NCI-H2107 treated with DMSO at 0.1 percent for 48 hours (cell line): ENCODE measurements around the gene ADAMTSL4.

ENCODE experiments used
- DNase-seq: peaks from one replicate; lab custom pipeline; 2025; ENCODE audit not compliant: unreplicated experiment; lab: John Stamatoyannopoulos, UW

Gene ADAMTSL4

DNA sequence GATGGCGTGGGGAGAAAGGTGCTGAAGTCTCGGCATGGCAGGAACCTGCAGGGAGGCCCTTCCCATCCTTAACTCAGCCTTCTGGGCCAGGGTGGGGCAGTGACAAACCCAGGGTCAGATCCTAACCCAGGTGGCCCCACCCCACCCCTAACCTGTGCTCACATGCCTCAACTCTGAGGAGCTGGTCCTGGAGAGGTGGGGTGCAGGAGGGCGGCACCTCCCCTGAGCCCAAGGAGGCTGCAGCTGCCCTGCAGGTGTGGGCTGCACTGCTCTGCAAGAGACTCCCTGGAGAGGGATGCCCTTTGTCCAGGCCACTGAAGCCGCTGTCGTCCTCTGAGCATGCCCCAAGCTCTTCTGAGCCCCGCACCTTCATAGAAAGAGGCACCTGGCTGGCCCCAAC, 15.2 kb upstream of the ADAMTSL4 start:
- no peak for DNase-seq

DNA sequence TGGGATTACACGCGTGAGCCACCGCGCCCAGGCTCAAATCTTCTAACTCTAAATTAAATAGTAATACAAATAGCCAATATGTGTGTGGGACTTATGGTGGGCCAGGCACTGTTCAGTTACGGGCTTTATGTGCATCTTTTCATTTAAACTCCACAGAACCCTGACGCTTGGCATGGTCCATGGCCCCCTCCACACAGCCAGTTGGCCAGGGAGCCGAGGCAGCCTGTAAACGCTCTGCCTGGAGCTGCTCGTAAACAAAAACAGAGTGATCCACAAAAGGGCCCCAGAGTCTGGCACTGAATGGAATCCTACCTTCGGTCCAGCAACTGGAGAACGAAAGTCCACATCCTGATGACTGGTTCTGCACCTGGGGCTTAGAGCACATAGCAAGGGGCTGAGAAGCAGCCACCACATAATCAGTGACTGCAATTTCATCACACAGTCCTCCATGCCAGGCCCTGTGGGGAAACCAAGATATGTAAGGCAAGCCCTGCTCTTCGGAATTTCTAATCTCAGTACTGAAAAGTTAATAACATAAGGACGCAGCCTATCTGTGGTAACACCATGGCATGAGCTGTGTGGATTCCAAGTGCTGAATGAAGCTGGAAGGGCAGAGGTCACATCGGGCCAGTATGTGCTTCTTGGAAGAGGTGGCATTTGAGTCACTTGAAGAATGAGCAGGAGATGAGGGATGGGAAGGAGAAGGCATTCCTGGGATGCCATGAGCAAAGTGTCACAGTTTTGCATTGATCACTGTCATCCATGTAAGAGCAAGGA, 13.5 kb upstream of the ADAMTSL4 start:
- no peak for DNase-seq

DNA sequence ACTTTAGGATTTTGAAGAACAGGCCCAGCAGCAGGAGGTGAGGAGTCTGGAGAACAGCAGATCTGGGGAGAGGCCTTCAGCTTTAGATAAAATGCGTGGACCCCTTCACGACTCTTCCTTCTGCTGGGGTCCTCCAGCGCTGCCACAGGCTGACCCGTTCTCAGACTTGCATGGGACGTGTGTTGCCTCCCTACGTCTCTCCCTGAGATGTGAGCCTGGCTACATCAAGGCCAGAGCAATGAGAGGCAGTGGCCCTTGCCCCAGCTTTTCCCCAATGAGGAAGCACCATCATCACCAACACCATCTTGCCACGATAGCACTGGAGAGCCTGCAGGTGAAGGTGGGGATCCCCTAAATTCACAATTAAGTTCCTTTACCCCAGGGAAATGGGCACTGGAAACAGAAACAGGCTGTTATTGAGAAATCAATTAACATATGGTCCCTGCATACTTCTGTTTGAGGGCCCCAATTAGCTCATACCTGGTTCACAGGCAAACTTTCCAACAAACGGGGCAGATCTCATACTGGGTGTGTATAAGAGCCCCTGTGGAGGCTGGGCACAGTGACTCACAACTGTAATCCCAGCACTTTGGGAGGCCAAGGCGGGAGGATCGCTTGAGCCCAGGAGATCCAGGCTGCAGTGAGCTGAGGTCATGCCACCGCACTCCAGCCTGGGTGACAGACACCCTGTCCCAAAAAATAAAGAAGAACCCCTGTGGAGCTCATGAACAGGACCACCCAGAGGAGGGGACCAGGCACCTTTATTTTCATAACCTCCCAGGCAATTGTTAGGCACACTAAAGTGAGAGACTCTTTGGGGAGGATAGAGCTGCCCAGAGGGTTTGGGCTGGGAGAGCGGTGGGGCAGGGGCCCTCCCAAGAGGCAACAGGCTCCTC, 12.1 kb upstream of the ADAMTSL4 start:
- DNase-seq: no peak

DNA sequence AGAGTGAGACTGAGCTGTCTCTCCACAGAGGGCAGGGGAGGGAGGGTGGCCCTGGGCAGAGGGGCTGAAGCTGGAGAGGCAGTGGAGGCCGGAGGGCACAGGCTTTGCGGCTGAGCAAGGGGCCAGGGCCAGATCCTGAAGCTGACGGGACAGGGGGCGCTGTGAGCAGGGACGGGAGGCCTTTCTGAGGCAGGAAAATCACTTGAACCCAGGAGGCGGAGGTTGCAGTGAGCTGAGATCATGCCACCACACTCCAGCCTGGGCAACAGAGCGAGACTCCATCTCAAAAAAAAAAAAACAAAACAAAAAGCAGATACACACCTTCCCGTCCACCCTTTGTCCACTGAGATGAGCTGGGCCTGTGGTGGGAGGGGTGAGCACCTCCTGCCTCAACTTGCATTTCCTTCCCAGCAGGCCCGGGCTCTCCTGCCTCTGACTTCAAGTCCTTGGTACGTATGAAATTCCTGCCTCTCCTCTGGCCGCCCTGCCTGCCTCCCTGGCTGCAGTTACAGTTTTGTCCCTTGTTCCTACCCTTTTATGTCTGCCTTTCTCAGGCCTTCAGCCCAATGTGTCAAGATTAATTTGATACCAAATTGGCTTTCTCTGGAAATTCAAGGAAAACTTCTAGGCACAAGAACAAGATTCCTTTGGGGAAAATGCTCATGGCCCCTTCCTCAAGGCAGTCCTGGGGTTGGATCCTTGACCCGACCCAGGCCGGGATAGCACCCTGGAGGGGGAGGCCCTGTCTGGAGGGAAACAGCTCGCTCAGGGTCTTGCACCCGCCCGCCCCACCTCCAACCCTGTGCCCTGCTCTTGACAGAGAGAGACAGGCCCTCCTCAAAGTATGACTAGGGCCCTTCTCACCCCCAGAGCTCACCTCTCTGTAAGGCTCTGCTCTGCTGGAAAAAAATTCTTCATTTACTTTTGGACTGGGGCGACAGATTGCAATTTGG, 11.2 kb upstream of the ADAMTSL4 start:
- no peak for DNase-seq

DNA sequence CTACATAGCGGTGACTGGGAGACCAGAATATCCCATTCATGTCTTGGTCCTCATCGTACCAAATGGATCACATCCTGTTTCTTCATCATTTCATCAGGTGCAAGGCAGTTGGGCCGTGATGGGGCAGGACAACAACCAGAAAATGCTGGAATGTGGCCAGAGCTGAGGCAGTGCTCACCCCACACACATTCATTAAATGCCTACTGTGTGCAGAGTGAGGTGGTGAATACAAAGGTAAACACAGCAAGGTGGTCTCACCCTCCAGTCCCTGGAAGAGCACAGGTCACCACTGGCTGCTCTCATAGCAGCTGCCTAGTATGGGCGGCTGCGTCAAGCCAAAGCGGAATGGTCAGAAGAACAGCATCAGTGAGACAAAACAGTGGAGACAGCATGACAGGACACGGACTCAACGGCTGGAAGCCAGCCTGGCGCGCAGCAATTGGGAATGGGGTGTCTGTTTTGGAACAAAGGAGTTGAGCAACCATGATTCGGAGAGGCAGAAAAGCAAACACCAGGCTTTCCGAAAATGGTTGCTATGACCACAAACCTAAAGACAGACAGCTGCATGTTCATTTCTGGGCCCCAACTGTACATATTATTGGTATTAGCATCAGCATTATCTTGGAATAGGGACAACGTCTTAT, 5.6 kb upstream of the ADAMTSL4 start:
- peak; percentile 70 for DNase-seq

DNA sequence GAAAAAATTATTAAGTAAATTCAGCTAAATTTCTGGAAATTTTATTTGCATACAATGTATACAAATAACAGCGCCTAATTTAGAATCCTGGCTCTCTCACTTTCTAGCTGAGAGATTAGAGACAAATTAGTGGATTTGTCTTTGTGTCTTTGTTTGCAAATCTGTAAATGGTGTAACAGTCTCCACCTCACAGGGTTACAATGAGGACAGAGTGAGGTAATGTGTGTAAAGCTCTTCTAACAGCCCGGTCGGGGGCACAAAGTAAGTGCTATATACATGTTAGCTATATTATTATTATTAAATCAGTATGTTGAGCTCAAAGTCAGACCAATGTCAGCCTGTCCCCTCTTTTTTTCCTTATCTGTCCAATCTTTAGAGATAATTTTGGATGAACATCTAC, 5.0 kb upstream of the ADAMTSL4 start:
- peak; percentile 44 for DNase-seq

DNA sequence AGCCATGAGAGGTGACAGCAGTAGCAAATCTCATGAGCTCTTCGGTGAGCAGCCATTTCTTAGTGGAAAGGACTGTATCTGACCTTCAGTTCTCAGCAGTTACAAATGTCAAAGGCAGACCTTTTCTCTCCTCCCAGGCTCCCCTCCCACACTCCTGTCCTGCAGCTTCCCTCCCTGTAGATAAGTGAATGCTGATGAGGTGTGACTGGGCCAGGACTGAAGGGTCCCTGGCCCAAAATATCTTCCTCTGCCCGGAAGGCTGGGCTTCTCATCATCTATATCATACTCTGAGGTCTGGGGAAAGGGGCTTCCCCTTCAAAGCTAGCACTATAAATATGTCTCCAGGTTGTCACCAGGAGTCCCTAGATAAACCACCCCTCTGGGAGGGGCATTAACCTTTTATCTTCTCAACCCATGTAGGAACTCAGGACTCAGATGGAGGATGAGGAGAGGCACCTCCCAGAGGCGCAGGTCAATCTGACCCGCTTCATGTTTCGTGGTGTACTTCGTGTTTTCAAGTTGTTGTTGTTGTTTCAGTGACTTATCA, 3.6 kb upstream of the ADAMTSL4 start:
- no peak for DNase-seq

DNA sequence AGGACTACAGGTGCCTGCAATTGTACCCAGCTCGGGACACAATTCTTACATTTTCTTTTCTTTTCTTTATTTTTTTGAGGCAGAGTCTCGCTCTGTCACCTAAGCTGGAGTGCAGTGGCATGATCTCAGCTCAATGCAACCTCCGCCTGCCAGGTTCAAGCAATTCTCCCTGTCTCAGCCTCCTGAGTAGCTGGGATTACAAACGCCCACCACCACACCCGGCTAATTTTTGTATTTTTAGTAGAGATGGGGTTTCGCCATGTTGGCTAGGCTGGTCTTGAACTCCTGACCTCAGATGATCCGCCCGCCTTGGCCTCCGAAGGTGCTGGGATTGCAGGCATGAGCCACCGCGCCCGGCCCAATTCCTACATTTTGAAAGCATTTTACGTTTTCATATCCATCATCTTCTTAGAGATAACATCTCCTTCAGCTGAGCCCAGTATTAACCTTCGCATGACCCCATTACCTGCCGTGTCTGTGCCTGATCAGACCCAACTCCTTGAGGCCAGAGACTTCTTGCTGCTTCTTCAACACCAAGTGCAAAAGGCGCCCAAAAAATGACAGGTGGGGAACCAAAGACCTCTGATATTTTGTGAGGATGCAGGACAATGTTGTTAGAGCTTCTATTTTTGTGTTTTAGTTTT, 2.8 kb upstream of the ADAMTSL4 start:
- no peak for DNase-seq

DNA sequence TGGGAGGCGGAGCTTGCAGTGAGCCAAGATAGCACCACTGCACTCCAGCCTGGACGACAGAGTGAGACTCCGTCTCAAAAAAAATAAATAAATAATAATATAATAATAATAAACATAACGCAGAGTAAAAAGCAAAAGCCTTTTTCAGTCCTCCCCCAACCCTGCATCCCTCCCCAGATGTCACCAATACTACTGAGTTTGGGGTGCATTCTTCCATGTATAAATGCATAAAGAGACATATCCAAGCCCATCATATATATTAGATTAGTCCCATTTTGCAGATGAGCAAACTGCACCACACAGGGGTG, 930 bp upstream of the ADAMTSL4 start:
- no peak for DNase-seq

DNA sequence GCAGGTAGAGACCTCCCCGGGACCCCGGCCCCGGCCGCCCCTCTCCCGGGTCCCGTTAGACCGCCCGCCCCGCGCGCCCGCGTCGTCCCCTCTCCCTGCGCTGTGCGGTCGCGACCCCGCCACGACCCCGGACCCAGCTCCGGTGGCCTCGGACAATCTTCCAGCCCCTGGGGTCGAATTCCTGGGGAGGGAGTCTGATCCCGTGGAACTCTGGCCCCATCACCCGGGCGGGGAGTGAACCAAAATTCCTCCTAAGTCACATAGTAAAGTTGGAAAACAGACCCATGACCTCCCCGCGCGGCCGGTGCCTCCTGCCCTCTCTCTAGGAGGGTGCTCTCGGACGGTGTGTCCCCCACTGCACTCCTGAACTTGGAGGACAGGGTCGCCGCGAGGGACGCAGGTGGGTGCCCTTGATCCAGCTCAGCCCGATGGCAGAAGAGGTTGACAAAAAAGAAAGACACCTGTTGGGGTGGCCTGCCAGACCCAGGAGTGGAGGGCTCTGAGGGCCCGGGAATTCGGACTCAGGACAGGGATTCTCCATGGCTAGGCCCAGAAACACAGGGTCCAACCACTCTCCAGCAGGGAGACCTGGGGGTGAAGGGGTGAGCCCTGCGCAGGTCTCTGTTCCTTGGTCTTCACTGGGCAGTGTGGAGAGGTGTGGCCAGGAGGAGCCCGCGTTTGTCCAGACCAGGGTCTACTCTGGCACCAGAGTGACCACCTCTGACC, 451 bp downstream of the ADAMTSL4 start:
- DNase-seq: no peak

DNA sequence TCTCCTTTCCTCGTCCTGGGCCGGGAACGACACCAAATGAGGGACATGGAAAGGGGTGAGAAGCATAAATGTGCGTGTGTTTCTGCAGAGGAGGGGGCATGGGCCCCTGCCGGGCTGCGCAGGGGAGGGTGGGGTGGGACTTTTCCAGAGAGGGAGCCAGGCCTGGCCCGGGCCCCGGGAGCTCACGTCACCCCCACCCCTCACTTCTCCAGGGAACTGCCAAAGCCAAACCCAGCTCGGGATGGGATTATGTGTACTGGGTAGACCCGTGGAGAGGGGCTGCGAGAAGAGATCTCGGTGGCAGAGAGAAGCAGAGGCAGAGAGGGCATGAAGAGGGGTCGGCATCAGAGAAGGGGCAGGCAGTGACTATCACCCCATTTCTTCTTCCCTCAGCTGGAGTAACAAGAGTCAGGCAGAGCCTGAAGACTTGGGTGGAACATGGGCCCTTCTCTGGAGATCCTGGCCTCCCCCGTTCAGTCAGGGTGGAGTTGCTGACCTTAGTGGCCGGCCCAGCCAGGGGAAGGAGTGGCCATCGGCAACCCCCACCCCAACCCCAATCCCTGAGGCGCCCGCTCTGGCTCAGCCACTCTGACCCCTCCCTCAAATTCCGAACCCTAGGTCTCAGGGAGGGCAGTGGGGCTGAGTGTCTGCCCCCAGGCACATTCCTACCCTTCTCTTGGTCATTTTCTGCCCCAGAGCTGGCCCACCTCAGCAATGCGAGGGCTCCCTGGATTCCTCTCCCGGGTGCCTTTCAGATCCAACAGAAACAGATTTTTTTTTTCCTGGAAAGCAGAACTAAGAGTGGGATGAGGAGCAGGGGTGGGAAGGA, 1.2 kb downstream of the ADAMTSL4 start:
- no peak for DNase-seq

DNA sequence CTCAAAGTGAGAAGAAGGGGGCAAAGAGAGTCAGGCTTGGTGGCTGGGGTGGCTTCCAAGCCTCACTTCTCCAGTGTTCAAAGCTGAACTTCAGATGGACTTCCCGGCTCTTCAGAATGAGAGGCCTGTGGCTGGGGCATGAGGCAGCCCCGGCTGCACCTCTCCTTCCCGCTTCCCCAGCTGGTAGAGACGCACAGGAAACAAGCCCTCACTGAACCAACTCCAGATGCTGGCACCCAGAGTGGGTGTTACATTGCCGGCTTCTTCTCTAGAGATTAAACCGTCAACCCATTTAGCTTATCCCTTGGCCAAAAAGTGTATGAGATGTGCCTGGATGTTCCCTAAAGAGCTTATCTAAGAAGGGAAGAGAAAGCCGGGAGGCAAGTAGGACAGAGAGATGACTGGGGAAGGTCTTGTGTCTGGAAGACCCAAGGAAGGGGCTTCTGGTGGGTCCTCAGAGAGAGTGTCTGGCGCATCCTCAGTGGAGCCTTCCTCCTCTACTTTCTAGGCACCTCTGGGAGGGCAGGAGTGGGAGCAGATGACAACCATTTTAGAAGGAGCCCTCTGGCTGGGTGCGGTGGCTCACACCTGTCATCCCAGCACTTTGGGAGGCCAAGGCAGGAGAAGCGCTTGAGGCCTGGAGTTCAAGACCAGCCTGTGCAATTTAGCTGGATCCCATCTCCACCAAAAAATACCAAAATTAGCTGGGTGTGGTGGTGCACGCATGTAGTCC, 2.0 kb downstream of the ADAMTSL4 start:
- DNase-seq: no peak

DNA sequence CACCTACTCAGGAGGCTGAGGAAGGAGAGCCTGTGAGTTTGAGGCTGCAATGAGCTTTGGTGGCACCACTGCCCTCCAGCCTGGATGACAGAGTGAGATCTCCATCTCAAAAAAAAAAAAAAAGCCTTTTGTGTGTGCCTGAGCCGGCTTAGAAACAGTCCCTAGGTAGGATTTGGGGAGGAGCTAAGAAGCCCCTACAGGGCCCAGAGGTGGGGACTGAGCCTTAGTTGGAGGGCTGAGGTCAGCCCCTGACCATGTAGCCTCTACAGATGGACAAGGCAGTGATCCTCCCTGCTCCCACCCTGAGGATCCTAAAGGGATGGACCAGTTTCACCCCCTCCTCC, 2.5 kb downstream of the ADAMTSL4 start:
- no peak for DNase-seq

DNA sequence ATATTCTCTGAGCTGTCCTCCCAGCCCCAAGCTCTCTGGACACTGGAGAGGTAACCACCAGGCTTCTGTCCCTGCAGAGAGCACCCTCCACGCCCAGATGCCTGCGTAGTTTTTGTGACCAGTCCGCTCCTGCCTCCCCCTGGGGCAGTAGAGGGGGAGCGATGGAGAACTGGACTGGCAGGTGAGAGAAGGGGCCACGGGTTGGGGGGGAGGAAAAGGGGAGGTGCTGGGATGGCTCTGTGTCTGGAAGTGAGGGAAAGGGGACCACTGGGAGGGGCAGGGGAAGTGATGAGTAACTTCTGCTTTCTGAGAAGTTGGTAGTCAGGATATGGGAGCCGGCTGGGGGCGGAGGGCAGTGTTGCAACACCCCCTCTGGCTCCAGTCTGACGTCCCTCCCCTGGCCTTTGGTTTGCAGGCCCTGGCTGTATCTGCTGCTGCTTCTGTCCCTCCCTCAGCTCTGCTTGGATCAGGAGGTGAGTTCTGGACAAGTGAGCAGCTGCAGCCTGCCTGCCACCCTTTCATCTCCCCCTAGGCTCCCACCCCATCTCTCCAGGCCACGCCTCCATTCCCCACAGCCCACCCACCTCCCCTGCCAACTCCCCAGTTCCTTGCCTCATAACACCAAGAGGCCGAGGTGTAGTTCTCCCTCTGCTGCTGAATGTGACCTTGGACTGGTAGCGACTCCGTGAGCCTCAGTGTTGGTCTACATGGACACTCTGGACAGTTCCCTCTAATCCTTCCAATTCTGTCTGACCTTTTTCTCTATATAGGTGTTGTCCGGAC, 3.1 kb downstream of the ADAMTSL4 start:
- DNase-seq: no peak

DNA sequence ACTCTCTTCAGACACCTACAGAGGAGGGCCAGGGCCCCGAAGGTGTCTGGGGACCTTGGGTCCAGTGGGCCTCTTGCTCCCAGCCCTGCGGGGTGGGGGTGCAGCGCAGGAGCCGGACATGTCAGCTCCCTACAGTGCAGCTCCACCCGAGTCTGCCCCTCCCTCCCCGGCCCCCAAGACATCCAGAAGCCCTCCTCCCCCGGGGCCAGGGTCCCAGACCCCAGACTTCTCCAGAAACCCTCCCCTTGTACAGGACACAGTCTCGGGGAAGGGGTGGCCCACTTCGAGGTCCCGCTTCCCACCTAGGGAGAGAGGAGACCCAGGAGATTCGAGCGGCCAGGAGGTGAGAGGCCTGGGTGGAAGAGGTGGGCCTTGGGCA, 3.7 kb downstream of the ADAMTSL4 start:
- no peak for DNase-seq

DNA sequence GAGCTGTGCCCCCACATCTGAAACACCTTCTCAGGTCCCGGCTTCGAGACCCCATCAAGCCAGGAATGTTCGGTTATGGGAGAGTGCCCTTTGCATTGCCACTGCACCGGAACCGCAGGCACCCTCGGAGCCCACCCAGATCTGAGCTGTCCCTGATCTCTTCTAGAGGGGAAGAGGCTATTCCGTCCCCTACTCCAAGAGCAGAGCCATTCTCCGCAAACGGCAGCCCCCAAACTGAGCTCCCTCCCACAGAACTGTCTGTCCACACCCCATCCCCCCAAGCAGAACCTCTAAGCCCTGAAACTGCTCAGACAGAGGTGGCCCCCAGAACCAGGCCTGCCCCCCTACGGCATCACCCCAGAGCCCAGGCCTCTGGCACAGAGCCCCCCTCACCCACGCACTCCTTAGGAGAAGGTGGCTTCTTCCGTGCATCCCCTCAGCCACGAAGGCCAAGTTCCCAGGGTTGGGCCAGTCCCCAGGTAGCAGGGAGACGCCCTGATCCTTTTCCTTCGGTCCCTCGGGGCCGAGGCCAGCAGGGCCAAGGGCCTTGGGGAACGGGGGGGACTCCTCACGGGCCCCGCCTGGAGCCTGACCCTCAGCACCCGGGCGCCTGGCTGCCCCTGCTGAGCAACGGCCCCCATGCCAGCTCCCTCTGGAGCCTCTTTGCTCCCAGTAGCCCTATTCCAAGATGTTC, 4.3 kb downstream of the ADAMTSL4 start:
- no peak for DNase-seq

DNA sequence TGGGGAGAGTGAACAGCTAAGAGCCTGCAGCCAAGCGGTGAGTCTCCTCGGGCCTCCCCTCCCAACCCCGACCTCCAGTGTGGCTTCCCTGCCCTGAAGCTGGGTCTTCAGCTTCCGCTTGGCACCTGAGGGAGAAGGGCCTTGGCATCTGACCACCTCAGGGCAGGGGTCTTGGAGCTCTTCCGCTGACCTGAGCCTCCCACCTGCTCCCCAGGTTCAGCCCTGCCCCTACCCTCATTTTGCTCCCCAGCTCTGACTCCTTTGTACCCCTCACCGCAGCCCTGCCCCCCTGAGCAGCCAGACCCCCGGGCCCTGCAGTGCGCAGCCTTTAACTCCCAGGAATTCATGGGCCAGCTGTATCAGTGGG, 4.9 kb downstream of the ADAMTSL4 start:
- DNase-seq: no peak
